Measurements from ENCODE around the gene KLF7. TPM values are rescaled to one million over a fixed set of nuclear protein-coding genes. Genes with fewer than 3 reads are reported as not detected.

KLF7 gene
- total RNA-seq, 2 experiments from 2014 or later: not detected

- no peaks in the 10 kb centered on the region for H3K79me2 ChIP-seq (ENCODE audit: insufficient read depth, low read depth, low read length)
These were observed 44.0 kb downstream of the KLF7 start for GRCh38 chr2:207121784-207122183.

GRCh38 chr2:207119048-207119447 is 46.7 kb downstream of the KLF7 start:
- no TSS peak for BruUV-seq (replicated peaks)
- intact Hi-C loops (cut with micrococcal nuclease; ENCODE audit: unreplicated experiment): no loop called here
- CTCF ChIA-PET (ENCODE audit: unreplicated experiment): interaction anchor here (0.5 kb wide), 1 partner anchor 52 kb away, joined by 3 read pairs; no protein-coding TSS in a partner anchor
- Histone ChIP-seq H3K4me1 (ENCODE audit: insufficient read depth, low read length, poor library complexity, severe bottlenecking) (no peaks in the 10 kb centered on the region), H3K9me3 (ENCODE audit: low read length) (no peaks in the 10 kb centered on the region), H3K79me2 (ENCODE audit: insufficient read depth, low read depth, low read length) (no peaks in the 10 kb centered on the region), H4K20me1 (ENCODE audit: insufficient read depth, low read length) (no peaks in the 10 kb centered on the region), H3K27ac (ENCODE audit: low read depth, low read length, poor library complexity, severe bottlenecking) (no peak overlapping the region), H3K4me2 (ENCODE audit: low read length) (no peak overlapping the region), H2AFZ (ENCODE audit: low read length) (no peak overlapping the region), H3K4me3 (ENCODE audit: low read depth, low read length, poor library complexity, severe bottlenecking) (no peak overlapping the region), H3K36me3 (ENCODE audit: insufficient read depth, low read length) (no peaks in the 10 kb centered on the region), H3K9me2 (ENCODE audit: insufficient read depth, low read length) (no peaks in the 10 kb centered on the region)
- no peak for DNase-seq (ENCODE audit: low spot score)
- POLR2A ChIA-PET: no interaction called here
- no peak for TF ChIP-seq EZH2phosphoT487 (IDR thresholded peaks at IDR 0.05; ENCODE audit: borderline replicate concordance, low read depth, low read length)
- no peak for TF ChIP-seq CTCF (conservative IDR thresholded peaks at IDR 0.05; ENCODE audit: low read length)

More at GRCh38 chr2:207121784-207122183, 44.0 kb downstream of the KLF7 start:
- no peak for DNase-seq (ENCODE audit: low spot score)
- Histone ChIP-seq H3K4me3 (ENCODE audit: low read depth, low read length, poor library complexity, severe bottlenecking) (no peak overlapping the region), H3K36me3 (ENCODE audit: insufficient read depth, low read length) (no peaks in the 10 kb centered on the region), H3K9me3 (ENCODE audit: low read length) (no peaks in the 10 kb centered on the region), H3K27ac (ENCODE audit: low read depth, low read length, poor library complexity, severe bottlenecking) (no peak overlapping the region), H3K4me1 (ENCODE audit: insufficient read depth, low read length, poor library complexity, severe bottlenecking) (no peaks in the 10 kb centered on the region), H3K9me2 (ENCODE audit: insufficient read depth, low read length) (no peaks in the 10 kb centered on the region), H4K20me1 (ENCODE audit: insufficient read depth, low read length) (no peaks in the 10 kb centered on the region), H2AFZ (ENCODE audit: low read length) (no peak overlapping the region), H3K4me2 (ENCODE audit: low read length) (no peak overlapping the region)
- no peak for TF ChIP-seq CTCF (conservative IDR thresholded peaks at IDR 0.05; ENCODE audit: low read length)
- TF ChIP-seq EZH2phosphoT487 (IDR thresholded peaks at IDR 0.05; ENCODE audit: borderline replicate concordance, low read depth, low read length): no peak
- POLR2A ChIA-PET: interaction anchor here (0.6 kb wide), 1 partner anchor 194 kb away, joined by 3 read pairs; no protein-coding TSS in a partner anchor
- no TSS peak for BruUV-seq (replicated peaks)
- CTCF ChIA-PET (ENCODE audit: unreplicated experiment): no interaction called here
- intact Hi-C loops (cut with micrococcal nuclease; ENCODE audit: unreplicated experiment): no loop called here

- Histone ChIP-seq H3K9me3 (ENCODE audit: low read length) (no peaks in the 10 kb centered on the region), H3K79me2 (ENCODE audit: insufficient read depth, low read depth, low read length) (no peaks in the 10 kb centered on the region)
These were observed 48.1 kb downstream of the KLF7 start for GRCh38 chr2:207117668-207118067.

More at GRCh38 chr2:207117668-207118067, 48.1 kb downstream of the KLF7 start:
- no peak for DNase-seq (ENCODE audit: low spot score)
- TF ChIP-seq CTCF (conservative IDR thresholded peaks at IDR 0.05; ENCODE audit: low read length) (no peak), EZH2phosphoT487 (IDR thresholded peaks at IDR 0.05; ENCODE audit: borderline replicate concordance, low read depth, low read length) (no peak)
- Histone ChIP-seq H3K27ac (ENCODE audit: low read depth, low read length, poor library complexity, severe bottlenecking) (no peak overlapping the region), H3K4me2 (ENCODE audit: low read length) (no peak overlapping the region), H3K36me3 (ENCODE audit: insufficient read depth, low read length) (no peaks in the 10 kb centered on the region), H3K9me2 (ENCODE audit: insufficient read depth, low read length) (no peaks in the 10 kb centered on the region), H3K4me3 (ENCODE audit: low read depth, low read length, poor library complexity, severe bottlenecking) (no peak overlapping the region), H3K4me1 (ENCODE audit: insufficient read depth, low read length, poor library complexity, severe bottlenecking) (no peaks in the 10 kb centered on the region), H4K20me1 (ENCODE audit: insufficient read depth, low read length) (no peaks in the 10 kb centered on the region), H2AFZ (ENCODE audit: low read length) (no peak overlapping the region)
- ChIA-PET POLR2A (no interaction called here), CTCF (ENCODE audit: unreplicated experiment) (no interaction called here)
- intact Hi-C loops (cut with micrococcal nuclease; ENCODE audit: unreplicated experiment): no loop called here
- BruUV-seq (replicated peaks): no TSS peak
